VCaP (cell line): ENCODE data around the gene ASCC2.

Experiments
- H3K27ac ChIP-seq: fragments of 450-650 bp; 2 replicates; pipeline ENCODE4 v1.5.1; 2017
- CTCF ChIP-seq: fragments of 450-650 bp; conservative IDR thresholded peaks from 2 replicates; pipeline ENCODE4 v1.5.1; 2017; ENCODE audit warnings: mild to moderate bottlenecking, moderate library complexity

The ASCC2 gene

DNA sequence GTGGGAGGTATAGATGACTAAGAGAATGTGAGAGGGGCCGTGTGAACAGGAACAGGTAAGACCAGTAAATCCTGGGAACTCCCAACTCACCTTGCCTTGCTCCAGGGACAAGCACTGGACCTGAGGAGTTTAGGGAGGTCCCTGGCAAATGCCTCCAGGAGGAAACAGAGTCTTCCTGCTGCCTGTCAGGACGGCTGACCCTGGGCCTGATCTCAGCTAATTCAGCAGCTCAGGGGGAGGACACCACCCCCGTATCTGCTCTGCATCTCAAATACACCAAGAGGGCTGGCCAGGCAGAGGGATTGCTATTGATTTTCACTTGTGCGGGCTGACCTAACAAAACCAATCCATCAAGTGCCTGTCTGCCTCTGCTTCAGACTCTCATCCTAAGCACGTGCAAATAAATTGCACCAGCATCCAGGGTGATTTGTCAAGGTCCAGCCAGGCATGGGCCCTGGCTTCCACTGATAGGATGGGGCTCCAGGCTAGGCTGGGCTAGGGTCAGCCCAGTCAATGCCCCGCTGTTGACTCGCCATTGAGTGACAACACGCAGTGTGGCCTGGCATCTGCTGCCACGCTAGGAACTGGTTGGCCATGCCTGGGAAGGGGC is 50.6 kb downstream of the ASCC2 start:
- TF ChIP-seq CTCF: no peak
- H3K27ac ChIP-seq: no peak overlapping the region

GRCh38 chr22:29786031-29786430 is 52.0 kb downstream of the ASCC2 start:
- no peak overlapping the region for H3K27ac ChIP-seq
- TF ChIP-seq CTCF: no peak

GRCh38 chr22:29784451-29785361 is 53.4 kb downstream of the ASCC2 start:
- TF ChIP-seq CTCF: no peak

DNA sequence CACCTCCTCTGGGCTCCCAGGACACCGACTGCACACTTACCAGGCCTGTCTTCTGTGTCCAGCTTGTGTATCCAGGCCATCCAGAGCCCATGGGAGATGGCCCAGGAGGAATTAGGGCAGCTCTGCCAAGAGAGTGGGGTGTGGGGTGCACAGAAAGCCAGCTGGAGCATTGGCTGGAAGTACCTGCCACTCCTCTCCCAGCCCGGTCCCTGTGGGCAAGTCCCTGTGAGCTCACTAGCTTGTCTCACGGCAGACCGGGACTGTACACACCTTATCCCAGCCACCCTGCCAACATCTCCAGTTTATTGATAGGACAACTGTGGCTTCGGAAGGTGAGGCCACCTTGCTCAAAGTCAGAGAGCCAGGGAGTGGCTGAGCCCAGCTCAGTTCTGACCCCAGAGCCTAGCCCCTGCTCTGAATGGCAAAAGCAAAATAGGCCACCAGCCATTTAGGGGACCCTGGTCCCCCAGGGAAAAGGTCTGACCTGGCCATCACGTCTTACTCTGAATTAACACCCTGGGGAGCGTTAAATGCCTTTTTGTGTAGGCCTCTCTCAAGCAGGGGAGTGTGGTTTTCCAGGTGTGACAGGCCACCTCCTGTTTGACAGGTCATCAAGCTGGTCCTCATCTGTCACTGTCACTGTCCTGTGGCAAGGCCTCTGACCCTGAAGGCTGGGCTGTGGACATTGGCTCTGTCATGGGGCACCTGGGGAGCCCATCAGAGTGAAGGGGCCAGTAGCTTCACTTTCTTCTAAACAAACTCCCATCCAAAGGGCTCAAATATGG is 55.8 kb downstream of the ASCC2 start:
- H3K27ac ChIP-seq: no peak overlapping the region

More at GRCh38 chr22:29784451-29785361, 53.4 kb downstream of the ASCC2 start:
- no peak overlapping the region for H3K27ac ChIP-seq

GRCh38 chr22:29780748-29781676 is 57.1 kb downstream of the ASCC2 start:
- no peak overlapping the region for H3K27ac ChIP-seq

More for the DNA sequence above, 55.8 kb downstream of the ASCC2 start:
- no peak for TF ChIP-seq CTCF

GRCh38 chr22:29780220-29780619 is 57.9 kb downstream of the ASCC2 start:
- no peak for TF ChIP-seq CTCF
- no peak overlapping the region for H3K27ac ChIP-seq

More at GRCh38 chr22:29780748-29781676, 57.1 kb downstream of the ASCC2 start:
- TF ChIP-seq CTCF: no peak
